Measurements from ENCODE around the gene SMAD2. TPM values are rescaled to one million over a fixed set of nuclear protein-coding genes. Genes with fewer than 3 reads are reported as not detected.

Gene SMAD2
- polyA plus RNA-seq, 1 donor (not counting 4 experiments of a cell fraction or from before 2014, with no cell fraction given): 87.1 TPM

DNA sequence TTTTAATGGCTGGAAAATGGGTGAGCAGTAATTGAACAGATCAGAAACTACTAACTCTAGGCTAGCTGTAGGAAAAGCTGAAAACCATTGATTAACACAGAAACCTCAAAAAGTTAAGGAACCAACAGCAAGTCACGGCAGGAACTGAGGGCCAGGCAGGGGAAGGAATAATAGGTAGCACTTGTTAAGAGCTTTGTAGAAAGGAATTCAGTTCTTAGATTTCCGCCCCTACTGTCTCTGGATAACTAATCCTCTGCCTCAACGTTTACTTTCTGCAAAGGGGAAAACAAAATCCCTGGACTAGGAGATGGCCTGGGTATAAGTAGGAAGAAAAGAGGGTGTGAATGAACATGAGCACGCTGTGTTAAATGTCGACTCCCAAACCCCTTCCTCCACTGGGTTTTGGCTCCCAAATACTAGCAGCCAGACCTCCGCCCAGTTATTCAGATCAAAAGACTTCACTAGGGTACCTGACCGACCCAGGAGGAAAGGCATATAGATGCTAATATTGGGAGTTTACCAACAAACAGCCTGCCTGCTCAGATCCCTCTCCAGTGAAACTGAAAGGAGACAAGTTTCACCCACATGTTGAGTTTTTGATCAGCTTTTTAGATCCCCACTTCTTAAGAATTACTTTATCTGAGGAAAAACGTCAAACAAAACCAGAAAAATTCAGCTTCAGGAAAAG, 12.4 kb downstream of the SMAD2 start:
- peaks cover 2% of the 10 kb centered on the region for H4K20me1 ChIP-seq (ENCODE audit: control insufficient read depth, extremely low read depth, insufficient read depth, low read length)
- H3K79me2 ChIP-seq (ENCODE audit: control insufficient read depth, insufficient read depth, low read length): peaks cover 98% of the 10 kb centered on the region
- H3K9ac ChIP-seq (ENCODE audit: control insufficient read depth, extremely low read depth, insufficient read depth, low read length): no peak overlapping the region
- dilution Hi-C loops (cut with MboI; ENCODE audit: extremely low pct_ligation_motif_present, low sequenced_read_pairs): no loop called here
- no peak overlapping the region for H3K4me2 ChIP-seq (ENCODE audit: control insufficient read depth, extremely low read depth, insufficient read depth, low read depth, low read length)
- H3K36me3 ChIP-seq (ENCODE audit: control insufficient read depth in 2 of 2, extremely low read depth in 1 of 2, insufficient read depth in 2 of 2, low read length in 2 of 2): peaks cover 0 to 2% of the 10 kb centered on the region in 2 experiments
- H3K27ac ChIP-seq (ENCODE audit: control insufficient read depth, insufficient read depth, low read length): no peak overlapping the region
- H3K9me1 ChIP-seq (ENCODE audit: control insufficient read depth, extremely low read depth, insufficient read depth, low read length): peaks cover 2% of the 10 kb centered on the region
- DNase-seq (ENCODE audit: low read depth, low spot score) (no peak), FAIRE-seq (no peak)
- H3K4me3 ChIP-seq (ENCODE audit: control insufficient read depth in 2 of 3, extremely low read depth in 1 of 3, insufficient read depth in 2 of 3, low read depth in 1 of 3, low read length in 3 of 3): no peak overlapping the region
- H3K9me3 ChIP-seq (ENCODE audit: control insufficient read depth, low read depth, low read length): no peaks in the 10 kb centered on the region
- H3K27me3 ChIP-seq (ENCODE audit: control insufficient read depth, extremely low read depth, insufficient read depth, low read length): no peaks in the 10 kb centered on the region
- H3K4me1 ChIP-seq (ENCODE audit: control insufficient read depth, extremely low read depth, insufficient read depth, low read length): peaks cover 18% of the 10 kb centered on the region
- no peak for TF ChIP-seq EZH2 (IDR thresholded peaks at IDR 0.05; ENCODE audit: low read length)
- TF ChIP-seq, protein P1, sequence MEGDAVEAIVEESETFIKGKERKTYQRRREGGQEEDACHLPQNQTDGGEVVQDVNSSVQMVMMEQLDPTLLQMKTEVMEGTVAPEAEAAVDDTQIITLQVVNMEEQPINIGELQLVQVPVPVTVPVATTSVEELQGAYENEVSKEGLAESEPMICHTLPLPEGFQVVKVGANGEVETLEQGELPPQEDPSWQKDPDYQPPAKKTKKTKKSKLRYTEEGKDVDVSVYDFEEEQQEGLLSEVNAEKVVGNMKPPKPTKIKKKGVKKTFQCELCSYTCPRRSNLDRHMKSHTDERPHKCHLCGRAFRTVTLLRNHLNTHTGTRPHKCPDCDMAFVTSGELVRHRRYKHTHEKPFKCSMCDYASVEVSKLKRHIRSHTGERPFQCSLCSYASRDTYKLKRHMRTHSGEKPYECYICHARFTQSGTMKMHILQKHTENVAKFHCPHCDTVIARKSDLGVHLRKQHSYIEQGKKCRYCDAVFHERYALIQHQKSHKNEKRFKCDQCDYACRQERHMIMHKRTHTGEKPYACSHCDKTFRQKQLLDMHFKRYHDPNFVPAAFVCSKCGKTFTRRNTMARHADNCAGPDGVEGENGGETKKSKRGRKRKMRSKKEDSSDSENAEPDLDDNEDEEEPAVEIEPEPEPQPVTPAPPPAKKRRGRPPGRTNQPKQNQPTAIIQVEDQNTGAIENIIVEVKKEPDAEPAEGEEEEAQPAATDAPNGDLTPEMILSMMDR (optimal IDR thresholded peaks at IDR 0.05 in 1 of 3, IDR thresholded peaks at IDR 0.05 in 1 of 3, conservative IDR thresholded peaks at IDR 0.05 in 1 of 3; ENCODE audit: extremely low read depth in 1 of 3, insufficient read depth in 2 of 3, low read length in 3 of 3): no peak
- no peak overlapping the region for H2AFZ ChIP-seq (ENCODE audit: control insufficient read depth, low read length)

DNA sequence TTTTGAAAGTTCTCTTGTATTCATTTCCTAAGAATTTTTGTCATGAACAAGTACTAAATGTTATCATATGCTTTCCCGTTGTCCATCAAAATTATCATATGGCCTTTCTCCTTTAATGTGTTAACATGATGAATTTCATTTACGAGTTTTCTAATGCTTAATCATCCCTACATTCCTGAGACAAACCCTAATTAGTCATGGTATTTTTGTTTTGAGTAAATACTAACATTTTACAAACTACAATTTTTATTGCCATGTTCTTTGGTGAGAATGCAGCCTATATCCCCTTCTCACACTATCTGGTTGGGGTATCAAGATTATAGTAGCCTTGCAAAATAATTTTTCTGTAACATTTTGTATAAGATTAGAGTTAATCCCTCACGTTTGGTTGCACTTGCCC, 14.5 kb downstream of the SMAD2 start:
- Histone ChIP-seq H3K36me3 (ENCODE audit: control insufficient read depth in 2 of 2, extremely low read depth in 1 of 2, insufficient read depth in 2 of 2, low read length in 2 of 2) (peaks cover 0 to 7% of the 10 kb centered on the region in 2 experiments), H3K27me3 (ENCODE audit: control insufficient read depth, extremely low read depth, insufficient read depth, low read length) (no peaks in the 10 kb centered on the region), H3K4me2 (ENCODE audit: control insufficient read depth, extremely low read depth, insufficient read depth, low read depth, low read length) (no peak overlapping the region), H3K9me3 (ENCODE audit: control insufficient read depth, low read depth, low read length) (no peaks in the 10 kb centered on the region), H2AFZ (ENCODE audit: control insufficient read depth, low read length) (no peak overlapping the region), H4K20me1 (ENCODE audit: control insufficient read depth, extremely low read depth, insufficient read depth, low read length) (peaks cover 6% of the 10 kb centered on the region), H3K79me2 (ENCODE audit: control insufficient read depth, insufficient read depth, low read length) (peaks cover 93% of the 10 kb centered on the region), H3K4me1 (ENCODE audit: control insufficient read depth, extremely low read depth, insufficient read depth, low read length) (peaks cover 30% of the 10 kb centered on the region), H3K4me3 (ENCODE audit: control insufficient read depth in 2 of 3, extremely low read depth in 1 of 3, insufficient read depth in 2 of 3, low read depth in 1 of 3, low read length in 3 of 3) (no peak overlapping the region), H3K9ac (ENCODE audit: control insufficient read depth, extremely low read depth, insufficient read depth, low read length) (no peak overlapping the region), H3K27ac (ENCODE audit: control insufficient read depth, insufficient read depth, low read length) (no peak overlapping the region), H3K9me1 (ENCODE audit: control insufficient read depth, extremely low read depth, insufficient read depth, low read length) (peaks cover 2% of the 10 kb centered on the region)
- no peak for DNase-seq (ENCODE audit: low read depth, low spot score)
- no peak for FAIRE-seq
- dilution Hi-C loops (cut with MboI; ENCODE audit: extremely low pct_ligation_motif_present, low sequenced_read_pairs): no loop called here
- TF ChIP-seq EZH2 (IDR thresholded peaks at IDR 0.05; ENCODE audit: low read length): no peak
- TF ChIP-seq, protein P1 (optimal IDR thresholded peaks at IDR 0.05 in 1 of 3, IDR thresholded peaks at IDR 0.05 in 1 of 3, conservative IDR thresholded peaks at IDR 0.05 in 1 of 3; ENCODE audit: extremely low read depth in 1 of 3, insufficient read depth in 2 of 3, low read length in 3 of 3): no peak
